Retinal pigment epithelial cell (primary cell): ENCODE measurements around the gene ZNF423.

Experiments used
- DNase-seq: peaks from one replicate; pipeline ENCODE4 v3.0.0-alpha.2; 2010; ENCODE audit warnings: low read depth
- H3K4me3 ChIP-seq: 2 replicates; pipeline ENCODE4 v1.5.1; 2011; ENCODE audit warnings: mild to moderate bottlenecking, low read length, control low read depth, moderate library complexity
- TF ChIP-seq, protein P1 (sequence below): conservative IDR thresholded peaks from 2 replicates; pipeline ENCODE4 v1.5.1; 2011; ENCODE audit warnings: low read depth, low read length, control low read depth, inconsistent platforms

ZNF423 gene

DNA sequence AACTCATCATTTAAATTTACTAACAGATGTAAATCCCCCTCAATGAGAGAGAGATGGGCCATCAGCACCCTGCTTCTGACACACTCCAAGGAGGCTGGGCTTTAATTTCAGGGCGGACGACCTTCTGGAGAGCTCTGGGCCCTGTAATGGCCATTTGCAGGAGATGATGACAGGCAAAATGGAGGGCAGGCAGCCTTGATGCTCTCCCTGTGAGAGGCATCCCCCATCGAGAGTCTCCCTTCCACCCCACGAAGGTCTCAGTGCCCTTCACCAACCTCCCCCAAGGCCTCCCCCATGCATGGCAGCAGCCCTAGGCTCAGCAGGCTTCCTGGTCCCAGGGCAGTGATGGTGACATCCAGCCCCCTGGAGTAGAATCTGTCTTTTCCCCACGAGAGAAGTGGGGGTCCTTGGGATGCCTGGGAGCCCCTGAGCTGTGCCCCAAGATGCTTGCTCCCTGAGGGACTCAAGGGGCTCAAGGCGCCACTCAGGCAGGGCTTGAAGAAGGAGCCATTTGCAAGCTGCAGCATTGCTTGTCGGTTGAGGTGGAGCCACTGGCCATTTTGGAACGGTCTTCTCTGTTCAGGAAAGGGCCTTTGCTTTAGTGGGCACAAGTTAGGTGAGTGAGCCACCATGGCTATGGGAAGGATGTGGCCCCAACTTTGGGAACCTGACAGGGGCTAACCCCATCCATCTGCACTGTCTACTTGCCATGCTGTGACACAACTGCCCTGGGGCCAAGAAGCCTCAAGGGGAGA is 399.7 kb downstream of the ZNF423 start:
- no peak overlapping the region for H3K4me3 ChIP-seq
- TF ChIP-seq, protein P1, sequence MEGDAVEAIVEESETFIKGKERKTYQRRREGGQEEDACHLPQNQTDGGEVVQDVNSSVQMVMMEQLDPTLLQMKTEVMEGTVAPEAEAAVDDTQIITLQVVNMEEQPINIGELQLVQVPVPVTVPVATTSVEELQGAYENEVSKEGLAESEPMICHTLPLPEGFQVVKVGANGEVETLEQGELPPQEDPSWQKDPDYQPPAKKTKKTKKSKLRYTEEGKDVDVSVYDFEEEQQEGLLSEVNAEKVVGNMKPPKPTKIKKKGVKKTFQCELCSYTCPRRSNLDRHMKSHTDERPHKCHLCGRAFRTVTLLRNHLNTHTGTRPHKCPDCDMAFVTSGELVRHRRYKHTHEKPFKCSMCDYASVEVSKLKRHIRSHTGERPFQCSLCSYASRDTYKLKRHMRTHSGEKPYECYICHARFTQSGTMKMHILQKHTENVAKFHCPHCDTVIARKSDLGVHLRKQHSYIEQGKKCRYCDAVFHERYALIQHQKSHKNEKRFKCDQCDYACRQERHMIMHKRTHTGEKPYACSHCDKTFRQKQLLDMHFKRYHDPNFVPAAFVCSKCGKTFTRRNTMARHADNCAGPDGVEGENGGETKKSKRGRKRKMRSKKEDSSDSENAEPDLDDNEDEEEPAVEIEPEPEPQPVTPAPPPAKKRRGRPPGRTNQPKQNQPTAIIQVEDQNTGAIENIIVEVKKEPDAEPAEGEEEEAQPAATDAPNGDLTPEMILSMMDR, result no peak
- no peak for DNase-seq

DNA sequence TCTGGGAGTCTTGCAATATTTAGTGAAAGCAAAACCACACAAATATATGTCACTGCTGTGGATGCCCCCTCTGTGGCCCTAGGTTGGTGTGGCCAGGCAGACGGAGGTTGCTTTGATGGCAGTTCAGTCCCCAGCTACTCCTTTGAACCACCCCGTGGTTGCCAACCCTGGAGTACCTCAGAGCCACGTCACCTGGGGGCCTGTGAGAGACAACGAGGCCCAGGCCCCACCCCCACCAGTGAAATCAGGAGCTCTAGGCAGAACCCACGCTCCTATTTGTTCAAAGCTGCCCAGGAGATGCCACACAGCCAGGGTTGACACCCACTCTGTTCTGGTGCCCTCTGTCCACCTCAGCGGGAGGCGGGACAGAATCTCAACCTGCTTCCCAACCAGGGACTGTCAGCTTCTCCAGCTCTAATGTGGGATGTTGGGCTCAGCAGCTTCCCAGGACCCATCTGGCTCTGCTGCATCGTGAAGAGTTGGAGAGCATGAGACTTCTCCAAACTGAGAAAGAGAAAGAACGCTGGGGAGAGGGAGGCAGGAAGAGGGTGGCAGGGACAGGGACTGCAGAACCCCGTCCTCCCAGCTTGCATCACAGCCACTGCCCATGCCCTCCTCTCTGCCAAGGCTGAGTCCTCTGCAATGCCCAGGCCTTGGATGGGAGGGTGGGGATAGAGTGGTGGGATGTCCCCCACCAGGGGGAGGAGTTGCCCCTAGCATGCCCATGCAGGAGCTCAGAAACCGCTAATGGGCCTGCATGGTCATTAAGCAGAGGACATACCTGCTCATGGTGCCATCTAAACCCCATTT is 400.5 kb downstream of the ZNF423 start:
- TF ChIP-seq, protein P1, result no peak
- DNase-seq, result no peak
- no peak overlapping the region for H3K4me3 ChIP-seq

DNA sequence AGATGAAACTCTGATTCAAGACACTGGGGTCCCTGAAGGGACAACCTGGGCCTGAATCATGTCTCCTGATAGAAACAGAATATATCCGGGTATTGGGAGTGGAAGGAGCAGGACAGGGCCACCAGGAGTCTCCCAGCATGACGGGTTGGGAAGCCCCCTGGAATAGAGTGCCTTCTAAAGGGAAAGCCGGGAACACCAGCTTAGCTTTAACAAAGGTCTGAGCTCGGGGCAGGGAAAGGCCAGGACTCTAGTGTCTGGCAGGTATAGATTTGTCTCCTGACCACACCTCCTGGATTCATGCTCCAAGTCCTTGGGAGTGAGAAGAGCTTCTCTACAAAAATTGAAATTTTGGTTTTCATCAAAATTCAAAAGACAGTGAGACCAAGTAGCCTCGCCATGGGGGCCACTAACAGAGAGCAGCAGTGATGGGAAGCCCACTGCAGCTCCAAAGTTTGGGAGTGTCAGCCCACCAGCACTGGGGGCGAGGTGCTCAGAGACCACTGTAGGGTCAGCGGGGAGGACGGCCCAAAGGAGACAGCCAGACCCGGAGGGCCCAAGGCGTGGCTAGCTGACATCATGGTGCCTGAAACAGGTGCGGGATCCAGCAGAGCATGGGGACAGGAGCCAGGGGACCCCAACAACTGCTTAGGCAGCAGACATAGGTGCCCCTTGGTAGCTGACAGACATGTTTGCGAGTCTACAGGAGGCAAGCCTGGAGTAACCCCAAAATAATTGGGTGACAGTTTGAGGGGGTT is 401.3 kb downstream of the ZNF423 start:
- H3K4me3 ChIP-seq, result no peak overlapping the region
- TF ChIP-seq, protein P1, result no peak
- DNase-seq, result no peak

DNA sequence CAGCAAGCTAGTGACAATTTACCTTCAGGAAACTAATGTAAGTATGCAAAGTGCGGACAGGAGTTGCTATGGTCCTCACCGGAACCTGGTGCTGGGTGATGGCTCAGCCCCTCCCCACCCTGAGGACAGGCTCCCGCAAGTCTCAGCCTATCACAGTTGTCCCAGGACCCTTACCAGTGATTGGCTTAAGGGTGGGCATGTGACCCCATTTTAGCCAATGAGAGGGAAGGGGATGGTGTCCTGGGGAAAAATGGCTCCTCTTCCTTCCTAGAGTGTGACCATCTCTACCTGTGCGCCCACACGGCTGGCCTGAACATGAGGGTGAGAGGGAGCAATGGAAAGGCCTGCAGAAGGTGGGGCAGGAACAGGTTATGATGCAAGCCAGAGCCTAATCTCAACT is 401.9 kb downstream of the ZNF423 start:
- no peak for DNase-seq
- TF ChIP-seq, protein P1, result no peak
- no peak overlapping the region for H3K4me3 ChIP-seq

DNA sequence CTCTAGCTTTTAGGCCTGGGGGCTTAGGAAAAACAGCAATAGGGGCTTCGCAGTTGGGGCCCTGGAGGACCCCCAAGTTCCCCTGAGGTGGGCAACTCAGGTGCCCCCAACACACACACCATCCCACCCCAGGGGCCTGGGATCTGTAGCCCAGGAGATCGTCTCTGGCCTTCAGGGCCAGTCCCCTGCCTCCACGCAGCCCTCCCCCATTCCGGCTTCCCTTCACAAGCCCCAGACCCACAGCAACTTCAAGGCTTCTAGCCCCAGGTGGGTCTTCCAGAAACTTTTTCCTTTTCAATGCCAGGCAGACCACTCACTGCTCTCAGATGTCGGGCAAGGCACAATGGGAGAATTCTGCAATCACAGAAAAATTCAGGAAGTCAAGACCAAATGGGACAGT is 402.9 kb downstream of the ZNF423 start:
- DNase-seq, result no peak
- TF ChIP-seq, protein P1, result no peak
- H3K4me3 ChIP-seq, result no peak overlapping the region

DNA sequence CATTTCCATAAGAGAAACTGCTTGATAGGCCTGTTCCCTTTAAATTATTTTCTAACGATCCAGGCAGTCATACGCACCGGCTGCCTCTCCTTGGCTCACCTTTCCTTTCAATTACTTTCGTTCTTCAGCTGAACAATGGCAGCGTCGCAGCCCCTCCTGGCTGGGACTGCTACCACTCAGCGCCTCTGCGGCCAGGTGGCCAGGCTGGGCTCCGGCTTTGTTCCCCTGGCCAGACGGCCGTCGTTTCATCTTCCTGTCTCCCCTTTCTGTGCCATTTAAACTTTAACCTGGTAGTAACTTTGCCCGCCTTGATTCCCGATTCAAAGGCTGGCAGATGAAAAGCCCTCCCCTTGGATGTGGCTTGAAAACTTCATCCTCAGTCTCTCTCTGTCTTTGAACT is 403.3 kb downstream of the ZNF423 start:
- DNase-seq, result no peak
- TF ChIP-seq, protein P1, result no peak
- no peak overlapping the region for H3K4me3 ChIP-seq
